A549 (cell line): ENCODE measurements around the gene C1orf21.

Experiments used
- CTCF ChIP-seq: fragments of >200 bp; sonication (Bioruptor Twin); formaldehyde crosslinking; IDR thresholded peaks from 3 replicates; pipeline ENCODE4 v1.5.1; 2016
- EP300 ChIP-seq, 2 experiments: fragments of >200 bp; sonication (Bioruptor Twin); formaldehyde crosslinking; IDR thresholded peaks; 2 replicates in 1 of 2; 3 replicates in 1 of 2; pipeline ENCODE4 v1.6.1; 2016 to 2017
- KDM1A ChIP-seq: fragments of 200-600 bp; sonication (generic); IDR thresholded peaks from 2 replicates; pipeline ENCODE4 v1.6.1; 2016; ENCODE audit warnings: low read depth, mild to moderate bottlenecking
- POLR2A ChIP-seq: IDR thresholded peaks from 2 replicates; pipeline ENCODE4 v1.6.1; 2012; ENCODE audit warnings: mild to moderate bottlenecking, low read length

- no peak for TF ChIP-seq KDM1A
- TF ChIP-seq CTCF, result no peak
- no peak for TF ChIP-seq POLR2A
- peak; percentile 23 to 39; a peak in 2 of 5 replicates for TF ChIP-seq EP300 (IDR thresholded peaks at IDR 0.05)
Observed at GRCh38 chr1:184407816-184408510, 21.1 kb downstream of the C1orf21 start.
